ENCODE data around the gene EIF3C. TPM values are rescaled to one million over a fixed set of nuclear protein-coding genes. Genes with fewer than 3 reads are reported as not detected.
"Not testable (repeated sequence)": the region's sequence is repeated elsewhere in the genome, so short reads cannot be mapped to it uniquely, and the experiment has no call there.

Gene EIF3C
- total RNA-seq, 1 experiment from 2014 or later, result 680 TPM

GRCh38 chr16:28740631-28741030, 29.4 kb downstream of the EIF3C start:
- H3K9ac ChIP-seq (ENCODE audit: low read length); H3K27ac ChIP-seq (ENCODE audit: low read depth, low read length); H4K20me1 ChIP-seq (ENCODE audit: insufficient read depth); RAD21 ChIA-PET (ENCODE audit: low non-redundant PET in 1 of 2, low total read pairs in 2 of 2, uncharacterized antibody in 2 of 2, unreplicated experiment in 2 of 2); BruUV-seq (replicated peaks); H2AFZ ChIP-seq (ENCODE audit: low read depth, low read length, poor library complexity, severe bottlenecking); H3K36me3 ChIP-seq (ENCODE audit: control insufficient read depth in 1 of 2, insufficient read depth in 2 of 2, low read length in 2 of 2); H3K27me3 ChIP-seq (ENCODE audit: insufficient read depth, low read length); H3K79me2 ChIP-seq (ENCODE audit: insufficient read depth, low read length); CTCF ChIA-PET; H3K9me2 ChIP-seq (ENCODE audit: insufficient read depth); POLR2A ChIA-PET; DNase-seq (ENCODE audit: low read depth, low spot score); H3K4me3 ChIP-seq (replicated peaks in 1 of 2; ENCODE audit: low read depth in 1 of 2, low read length in 2 of 2); H3K9me3 ChIP-seq (ENCODE audit: control insufficient read depth in 1 of 2, insufficient read depth in 1 of 2, low read depth in 1 of 2, low read length in 2 of 2); H3K4me2 ChIP-seq (ENCODE audit: low read length); intact Hi-C loops (cut with micrococcal nuclease); H3K4me1 ChIP-seq (ENCODE audit: control insufficient read depth in 1 of 2, insufficient read depth in 2 of 2, low read length in 2 of 2): not testable (repeated sequence)
- peak; percentile 12; the same call in 1 of the 2 replicates for ATAC-seq

DNA sequence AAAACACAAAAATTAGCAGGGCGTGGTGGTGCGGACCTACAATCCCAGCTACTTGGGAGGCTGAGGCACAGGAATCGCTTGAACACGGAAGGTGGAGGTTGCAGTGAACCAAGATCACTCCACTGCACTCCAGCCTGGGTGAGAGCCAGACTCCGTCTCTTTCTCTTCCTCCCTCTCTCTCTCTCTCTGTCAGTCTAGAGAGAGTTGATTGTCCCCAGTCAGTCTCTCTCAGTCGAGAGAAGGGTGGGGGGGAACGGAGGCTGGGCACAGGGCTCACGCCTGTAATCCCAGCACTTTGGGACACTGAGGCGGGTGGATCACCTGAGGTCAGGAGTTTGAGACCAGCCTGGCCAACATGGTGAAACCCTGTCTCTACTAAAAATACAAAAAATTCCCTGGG, 30.0 kb downstream of the EIF3C start:
- H2AFZ ChIP-seq (ENCODE audit: low read depth, low read length, poor library complexity, severe bottlenecking); H3K79me2 ChIP-seq (ENCODE audit: insufficient read depth, low read length); H4K20me1 ChIP-seq (ENCODE audit: insufficient read depth); CTCF ChIA-PET; H3K36me3 ChIP-seq (ENCODE audit: control insufficient read depth in 1 of 2, insufficient read depth in 2 of 2, low read length in 2 of 2); H3K9me3 ChIP-seq (ENCODE audit: control insufficient read depth in 1 of 2, insufficient read depth in 1 of 2, low read depth in 1 of 2, low read length in 2 of 2); ATAC-seq; POLR2A ChIA-PET; H3K27ac ChIP-seq (ENCODE audit: low read depth, low read length); H3K4me1 ChIP-seq (ENCODE audit: control insufficient read depth in 1 of 2, insufficient read depth in 2 of 2, low read length in 2 of 2); DNase-seq (ENCODE audit: low read depth, low spot score); H3K9me2 ChIP-seq (ENCODE audit: insufficient read depth); BruUV-seq (replicated peaks); H3K9ac ChIP-seq (ENCODE audit: low read length); intact Hi-C loops (cut with micrococcal nuclease); H3K4me3 ChIP-seq (replicated peaks in 1 of 2; ENCODE audit: low read depth in 1 of 2, low read length in 2 of 2); H3K27me3 ChIP-seq (ENCODE audit: insufficient read depth, low read length); H3K4me2 ChIP-seq (ENCODE audit: low read length); RAD21 ChIA-PET (ENCODE audit: low non-redundant PET in 1 of 2, low total read pairs in 2 of 2, uncharacterized antibody in 2 of 2, unreplicated experiment in 2 of 2): not testable (repeated sequence)

DNA sequence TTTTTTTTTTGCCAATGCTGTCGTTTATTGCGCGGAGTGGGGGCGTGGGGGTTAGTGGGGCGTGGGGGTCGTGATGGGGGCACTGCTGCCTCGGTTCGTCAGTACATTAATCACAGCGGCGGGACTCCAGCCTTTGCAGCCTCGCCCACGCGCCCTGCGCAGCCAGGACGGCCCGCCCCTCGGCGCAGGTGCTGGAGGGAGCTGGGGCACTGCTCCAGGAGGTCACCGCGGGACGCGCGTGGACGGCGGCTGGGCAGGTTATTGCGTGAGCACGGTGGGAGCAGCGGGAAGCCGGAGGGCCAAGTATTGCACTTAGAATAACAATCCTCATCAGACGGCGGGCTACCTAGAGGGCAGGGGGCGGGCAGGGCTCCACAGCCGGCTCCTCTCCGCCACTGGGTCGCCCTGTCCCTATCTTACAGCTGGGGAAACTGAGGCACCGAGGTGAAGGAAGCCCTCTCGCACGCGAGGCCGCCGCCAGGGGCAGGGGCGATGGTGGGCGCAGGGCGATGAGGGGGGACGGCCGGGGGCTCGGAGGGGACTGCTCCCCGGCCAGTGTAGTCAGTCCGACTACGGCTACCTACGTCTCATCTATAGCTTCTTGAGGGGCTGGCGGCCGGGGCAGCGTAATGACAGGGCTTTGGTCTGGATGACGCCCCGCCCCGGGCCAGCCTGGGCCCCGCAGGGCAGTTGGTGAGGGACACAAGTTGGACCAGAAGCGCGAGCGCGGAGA, 35.5 kb downstream of the EIF3C start:
- H2AFZ ChIP-seq (ENCODE audit: low read depth, low read length, poor library complexity, severe bottlenecking); ATAC-seq; BruUV-seq (replicated peaks); H3K79me2 ChIP-seq (ENCODE audit: insufficient read depth, low read length); H3K4me3 ChIP-seq (replicated peaks in 1 of 2; ENCODE audit: low read depth in 1 of 2, low read length in 2 of 2); H3K27ac ChIP-seq (ENCODE audit: low read depth, low read length); DNase-seq (ENCODE audit: low read depth, low spot score); H3K27me3 ChIP-seq (ENCODE audit: insufficient read depth, low read length); H3K9me2 ChIP-seq (ENCODE audit: insufficient read depth); H3K36me3 ChIP-seq (ENCODE audit: control insufficient read depth in 1 of 2, insufficient read depth in 2 of 2, low read length in 2 of 2); H4K20me1 ChIP-seq (ENCODE audit: insufficient read depth); H3K4me1 ChIP-seq (ENCODE audit: control insufficient read depth in 1 of 2, insufficient read depth in 2 of 2, low read length in 2 of 2); intact Hi-C loops (cut with micrococcal nuclease); POLR2A ChIA-PET; RAD21 ChIA-PET (ENCODE audit: low non-redundant PET in 1 of 2, low total read pairs in 2 of 2, uncharacterized antibody in 2 of 2, unreplicated experiment in 2 of 2); H3K9ac ChIP-seq (ENCODE audit: low read length); H3K9me3 ChIP-seq (ENCODE audit: control insufficient read depth in 1 of 2, insufficient read depth in 1 of 2, low read depth in 1 of 2, low read length in 2 of 2); CTCF ChIA-PET; H3K4me2 ChIP-seq (ENCODE audit: low read length): not testable (repeated sequence)

GRCh38 chr16:28749997-28750465, 38.8 kb downstream of the EIF3C start:
- H2AFZ ChIP-seq (ENCODE audit: low read depth, low read length, poor library complexity, severe bottlenecking); H3K9ac ChIP-seq (ENCODE audit: low read length); BruUV-seq (replicated peaks); DNase-seq (ENCODE audit: low read depth, low spot score); CTCF ChIA-PET; H3K36me3 ChIP-seq (ENCODE audit: control insufficient read depth in 1 of 2, insufficient read depth in 2 of 2, low read length in 2 of 2); POLR2A ChIA-PET; H3K27ac ChIP-seq (ENCODE audit: low read depth, low read length); H3K9me3 ChIP-seq (ENCODE audit: control insufficient read depth in 1 of 2, insufficient read depth in 1 of 2, low read depth in 1 of 2, low read length in 2 of 2); intact Hi-C loops (cut with micrococcal nuclease); H3K27me3 ChIP-seq (ENCODE audit: insufficient read depth, low read length); H3K4me1 ChIP-seq (ENCODE audit: control insufficient read depth in 1 of 2, insufficient read depth in 2 of 2, low read length in 2 of 2); H4K20me1 ChIP-seq (ENCODE audit: insufficient read depth); H3K79me2 ChIP-seq (ENCODE audit: insufficient read depth, low read length); H3K4me3 ChIP-seq (replicated peaks in 1 of 2; ENCODE audit: low read depth in 1 of 2, low read length in 2 of 2); RAD21 ChIA-PET (ENCODE audit: low non-redundant PET in 1 of 2, low total read pairs in 2 of 2, uncharacterized antibody in 2 of 2, unreplicated experiment in 2 of 2); H3K9me2 ChIP-seq (ENCODE audit: insufficient read depth): not testable (repeated sequence)
- H3K4me2 ChIP-seq (ENCODE audit: low read length), result 0 out of 2 replicates have a peak overlapping the region, but pooled peaks have one; percentile 32
- peak; percentile 98 for ATAC-seq

All from HCT116 (cell line).